ENCODE data around the gene UBR4. TPM values are rescaled to one million over a fixed set of nuclear protein-coding genes. Genes with fewer than 3 reads are reported as not detected.
A peak's percentile ranks its signal among the peaks of the same experiment; 100 is the strongest.

The UBR4 gene
- total and polyA plus RNA-seq, 2 of the 8 experiments (the other 6 are each of a cell fraction or from before 2014, with no cell fraction given), result 139 to 152 TPM

DNA sequence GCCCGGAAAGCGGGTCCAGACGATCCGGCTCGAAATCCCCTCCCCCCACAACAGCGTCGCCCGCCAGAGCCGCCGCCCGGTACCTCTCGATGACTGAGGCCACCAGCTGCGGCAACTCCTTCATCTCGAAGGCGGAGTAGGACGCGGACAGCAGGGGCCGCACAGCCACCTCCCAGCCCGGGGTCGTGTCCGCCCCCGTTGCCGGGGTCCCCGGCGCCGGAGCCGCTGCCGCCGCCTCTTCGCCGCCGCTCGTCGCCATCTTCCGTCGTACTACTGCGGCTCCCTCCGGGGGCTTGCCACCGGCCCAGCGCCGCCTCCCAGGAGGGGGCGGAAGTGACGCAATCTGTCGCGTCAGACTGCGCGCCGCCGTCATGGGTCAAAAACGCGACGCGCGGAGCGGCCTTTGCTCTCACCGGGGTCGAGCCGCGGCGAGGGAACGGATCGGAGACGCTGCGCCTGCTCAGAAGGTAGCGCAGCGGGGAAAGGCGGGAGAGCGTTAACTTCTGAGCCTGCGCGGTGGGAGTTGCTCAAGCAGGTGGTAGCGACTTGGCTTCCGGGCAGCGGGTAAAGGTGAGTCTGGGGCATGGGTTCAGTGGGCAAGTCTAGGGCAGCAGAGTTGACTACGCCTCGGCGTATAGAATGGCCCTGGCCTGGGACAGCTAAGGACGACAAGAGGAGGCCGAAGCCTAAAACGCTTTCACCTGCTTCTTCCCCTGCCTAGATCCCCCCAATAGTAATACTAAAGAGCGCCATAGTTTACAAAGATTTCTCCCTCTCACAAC lies at the start of gene UBR4 (continued):
- TF ChIP-seq JUND (IDR thresholded peaks at IDR 0.05; ENCODE audit: low read length), result peak; percentile 89
- TF ChIP-seq SIN3A (conservative IDR thresholded peaks at IDR 0.05 in 1 of 2, IDR thresholded peaks at IDR 0.05 in 1 of 2; ENCODE audit: low read depth in 1 of 2, low read length in 2 of 2), result peak in 1 of 2 experiments; percentile 66; a peak in 2 of 4 replicates
- TF ChIP-seq BCL11A (IDR thresholded peaks at IDR 0.05; ENCODE audit: low read depth in 2 of 2, low read length in 2 of 2), result no peak
- TF ChIP-seq, protein P1, sequence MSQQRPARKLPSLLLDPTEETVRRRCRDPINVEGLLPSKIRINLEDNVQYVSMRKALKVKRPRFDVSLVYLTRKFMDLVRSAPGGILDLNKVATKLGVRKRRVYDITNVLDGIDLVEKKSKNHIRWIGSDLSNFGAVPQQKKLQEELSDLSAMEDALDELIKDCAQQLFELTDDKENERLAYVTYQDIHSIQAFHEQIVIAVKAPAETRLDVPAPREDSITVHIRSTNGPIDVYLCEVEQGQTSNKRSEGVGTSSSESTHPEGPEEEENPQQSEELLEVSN (IDR thresholded peaks at IDR 0.05), result peak; percentile 98
- TF ChIP-seq, protein P2, sequence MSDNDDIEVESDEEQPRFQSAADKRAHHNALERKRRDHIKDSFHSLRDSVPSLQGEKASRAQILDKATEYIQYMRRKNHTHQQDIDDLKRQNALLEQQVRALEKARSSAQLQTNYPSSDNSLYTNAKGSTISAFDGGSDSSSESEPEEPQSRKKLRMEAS (IDR thresholded peaks at IDR 0.05), result peak; percentile 94
- no peak for TF ChIP-seq EZH2 (IDR thresholded peaks at IDR 0.05; ENCODE audit: low read depth, low read length, severe bottlenecking)
- TF ChIP-seq KDM1A (IDR thresholded peaks at IDR 0.05; ENCODE audit: borderline replicate concordance, low read length), result no peak
- peak; percentile 100 for TF ChIP-seq KDM4A (IDR thresholded peaks at IDR 0.05; ENCODE audit: low read depth, low read length, severe bottlenecking)
- TF ChIP-seq PHF8 (conservative IDR thresholded peaks at IDR 0.05; ENCODE audit: low read depth, low read length), result peak; percentile 99
- no peak for TF ChIP-seq TCF12 (IDR thresholded peaks at IDR 0.05; ENCODE audit: low read depth, low read length)
- TF ChIP-seq TBP (IDR thresholded peaks at IDR 0.05; ENCODE audit: low read depth, low read length), result peak; percentile 96
- TF ChIP-seq SIRT6 (IDR thresholded peaks at IDR 0.05; ENCODE audit: low read length), result no peak
- TF ChIP-seq TAF7 (optimal IDR thresholded peaks at IDR 0.05; ENCODE audit: borderline replicate concordance, low read depth, low read length), result peak; percentile 96
- TF ChIP-seq, protein P3, sequence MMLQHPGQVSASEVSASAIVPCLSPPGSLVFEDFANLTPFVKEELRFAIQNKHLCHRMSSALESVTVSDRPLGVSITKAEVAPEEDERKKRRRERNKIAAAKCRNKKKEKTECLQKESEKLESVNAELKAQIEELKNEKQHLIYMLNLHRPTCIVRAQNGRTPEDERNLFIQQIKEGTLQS (IDR thresholded peaks at IDR 0.05; ENCODE audit: insufficient read depth, low read depth, low read length), result peak; percentile 97
- no peak for TF ChIP-seq BACH1 (IDR thresholded peaks at IDR 0.05; ENCODE audit: low read length)
- TF ChIP-seq POLR2A (IDR thresholded peaks at IDR 0.05; ENCODE audit: control extremely low read depth in 1 of 2, low read depth in 2 of 2, low read length in 2 of 2), result peak; percentile 94 to 95
- no peak for TF ChIP-seq POU5F1 (IDR thresholded peaks at IDR 0.05; ENCODE audit: low read depth, low read length)
- peak; percentile 62 for TF ChIP-seq NRF1 (IDR thresholded peaks at IDR 0.05; ENCODE audit: low read depth, low read length)
- TF ChIP-seq RAD21 (IDR thresholded peaks at IDR 0.05 in 1 of 2, conservative IDR thresholded peaks at IDR 0.05 in 1 of 2; ENCODE audit: low read depth in 2 of 2, low read length in 2 of 2), result no peak
- no peak for TF ChIP-seq EGR1 (IDR thresholded peaks at IDR 0.05; ENCODE audit: borderline replicate concordance, low read depth, low read length)
